Activated naive CD4-positive, alpha-beta T cell treated with anti-CD3 and anti-CD28 coated beads, Interleukin-2, amount 50 U/mL, for 16 hours (primary cell): ENCODE results near the gene TUBB3.
"Not testable (repeated sequence)": the region's sequence is repeated elsewhere in the genome, so short reads cannot be mapped to it uniquely, and the experiment has no call there.

Source experiments
- DNase-seq: peaks from one replicate; pipeline ENCODE4 v3.0.0-alpha.2; 2020

The TUBB3 gene

DNA sequence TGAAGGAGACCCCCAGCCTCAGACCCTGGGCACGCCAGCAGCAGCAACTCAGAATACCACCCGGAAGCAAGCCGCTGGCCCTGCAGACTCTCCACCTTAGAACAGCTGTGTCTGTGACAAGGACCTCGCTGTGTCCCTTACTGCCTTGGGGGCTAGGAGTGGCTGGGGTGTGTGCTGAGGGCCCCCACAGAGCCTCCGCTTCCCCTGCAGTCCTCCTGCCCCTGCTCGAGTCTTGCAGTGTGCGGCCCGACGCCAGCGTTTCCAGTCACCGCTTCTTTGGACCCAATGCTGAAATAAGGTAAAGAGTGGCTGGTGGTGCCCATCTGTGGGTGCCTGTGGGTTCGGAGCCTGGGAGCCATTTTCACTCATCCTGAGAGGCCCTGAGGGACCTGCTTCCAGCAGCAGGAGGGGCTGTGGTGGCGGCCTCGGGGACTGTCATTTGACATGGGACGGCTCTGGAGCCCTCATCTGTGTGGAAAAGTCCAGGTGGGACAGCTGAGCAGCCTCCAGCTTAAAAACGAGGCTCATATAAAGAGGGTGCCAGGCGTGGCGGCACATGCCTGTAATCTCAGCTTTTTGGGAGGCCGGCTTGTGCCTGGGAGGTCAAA is 19.1 kb upstream of the TUBB3 start:
- no peak for DNase-seq

DNA sequence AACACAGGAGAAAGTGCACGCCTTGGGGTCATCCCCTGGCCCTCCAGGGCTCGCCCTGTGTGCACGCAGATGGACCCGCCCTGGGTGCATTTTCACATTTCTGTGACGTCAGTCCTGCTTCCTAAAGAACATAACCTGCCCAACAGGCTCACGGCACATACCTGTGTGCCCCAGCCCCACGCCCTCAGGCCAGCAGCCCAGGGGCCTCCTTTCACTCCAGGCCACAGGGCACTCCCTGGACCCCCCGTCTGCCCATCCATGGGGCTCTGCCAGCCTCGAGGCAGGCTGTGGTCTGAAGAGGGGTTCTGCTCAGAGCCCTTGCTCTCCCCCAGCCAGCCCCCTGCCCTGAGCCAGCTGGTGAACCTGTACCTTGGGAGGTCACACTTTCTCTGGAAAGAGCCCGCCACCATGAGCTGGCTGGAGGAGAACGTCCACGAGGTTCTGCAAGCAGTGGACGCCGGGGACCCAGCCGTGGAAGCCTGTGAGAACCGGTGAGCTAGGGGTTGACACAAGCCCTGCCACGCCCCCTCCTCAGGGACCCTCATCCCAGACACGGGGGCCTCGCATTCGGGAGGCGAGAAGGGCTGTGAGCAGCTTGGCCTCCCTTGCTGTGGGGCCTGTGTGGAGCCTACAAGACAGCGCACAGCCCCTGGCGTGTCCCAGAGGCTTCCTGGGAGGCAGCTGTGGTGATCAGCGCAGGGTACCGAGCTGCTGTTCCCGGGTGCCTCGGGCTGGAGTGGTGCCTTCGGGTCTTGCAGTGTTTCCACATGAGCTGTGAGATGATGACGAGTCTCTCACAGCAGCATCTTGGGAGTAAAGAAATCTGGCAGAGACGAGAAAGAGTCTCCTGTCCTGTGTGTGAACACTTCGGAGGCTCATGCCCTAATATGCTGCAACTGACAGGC is 18.3 kb upstream of the TUBB3 start:
- no peak for DNase-seq

- DNase-seq = no peak
Observed at GRCh38 chr16:89905511-89906139, 17.5 kb upstream of the TUBB3 start.

- no peak for DNase-seq
Observed at GRCh38 chr16:89906140-89907025, 16.8 kb upstream of the TUBB3 start.

DNA sequence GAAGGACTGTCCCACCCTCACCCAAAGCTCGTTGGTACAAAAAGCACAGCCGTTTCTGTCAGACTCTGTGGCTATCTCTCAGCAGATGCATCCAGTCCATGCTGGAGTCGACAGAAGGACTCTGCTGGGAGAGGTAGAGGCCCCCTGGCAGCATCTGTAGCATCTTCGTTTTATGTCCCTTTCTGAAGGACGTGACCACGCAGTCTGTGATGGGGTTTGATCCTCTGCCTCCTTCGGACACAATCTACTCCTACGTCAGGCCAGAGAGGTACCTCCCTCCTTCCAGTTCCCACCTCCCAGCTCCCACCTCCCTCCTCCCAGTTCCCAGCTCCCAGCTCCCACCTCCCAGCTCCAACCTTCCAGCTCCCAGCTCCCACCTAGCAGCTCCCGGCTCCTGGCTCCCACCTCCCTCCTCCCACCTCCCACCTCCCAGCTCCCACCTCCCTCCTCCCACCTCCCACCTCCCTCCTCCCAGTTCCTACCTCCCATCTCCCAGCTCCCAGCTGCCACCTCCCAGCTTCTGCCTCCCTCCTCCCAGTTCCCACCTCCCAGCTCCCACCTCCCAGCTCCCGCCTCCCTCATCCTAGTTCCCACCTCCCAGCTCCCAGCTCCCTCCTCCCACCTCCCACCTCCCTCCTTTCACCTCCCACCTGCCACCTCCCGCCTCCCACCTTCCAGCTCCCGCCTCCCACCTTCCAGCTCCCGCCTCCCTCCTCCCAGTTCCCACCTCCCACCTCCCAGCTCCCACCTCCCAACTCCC is 15.9 kb upstream of the TUBB3 start:
- no peak for DNase-seq

- no peak for DNase-seq
Observed at GRCh38 chr16:89908236-89908635, 14.9 kb upstream of the TUBB3 start.

DNA sequence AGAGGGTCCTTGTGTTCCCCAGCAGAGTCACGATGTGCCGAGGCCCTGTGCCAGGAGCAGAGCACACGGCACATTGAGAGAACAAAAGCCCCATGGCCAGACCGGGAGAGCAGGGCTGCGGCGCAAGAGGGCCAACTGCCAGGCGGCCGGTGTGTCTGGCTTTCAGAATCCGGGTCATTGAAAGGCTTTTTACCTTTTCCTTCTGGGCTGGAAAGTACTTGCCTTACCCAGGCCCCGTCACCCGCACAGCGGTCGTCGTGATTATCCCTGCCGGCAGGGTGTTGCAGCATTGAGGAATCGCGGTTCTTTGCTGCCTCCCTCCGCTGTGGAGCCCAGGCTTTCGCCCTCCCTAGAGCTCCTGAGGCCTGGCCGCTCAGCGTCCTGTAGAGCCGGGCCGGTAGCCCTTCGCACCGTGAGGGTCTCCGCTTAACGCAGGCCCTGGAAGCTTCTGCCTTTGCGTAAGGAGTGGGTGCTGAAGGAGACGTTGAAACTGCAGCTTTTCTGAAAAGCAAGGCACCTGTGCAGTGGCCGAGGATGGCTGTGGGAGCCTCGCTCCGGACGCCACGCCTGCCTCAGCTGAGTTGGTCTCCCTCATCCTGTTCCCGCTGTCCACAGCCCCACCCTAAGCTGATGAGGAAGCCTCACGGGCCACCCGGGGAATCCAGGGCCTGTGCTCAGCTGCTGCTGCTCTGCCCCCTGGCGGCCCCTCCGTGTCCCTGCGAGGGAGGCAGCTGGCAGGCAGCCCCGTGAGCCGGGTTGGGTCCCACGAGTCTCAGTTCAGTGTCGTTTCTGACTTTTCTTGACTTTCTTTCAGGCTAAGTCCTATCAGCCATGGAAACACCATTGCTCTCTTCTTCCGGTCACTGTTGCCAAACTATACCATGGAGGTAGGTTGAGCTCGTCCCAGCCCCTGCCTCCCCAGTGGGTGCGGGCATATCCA is 13.1 kb upstream of the TUBB3 start:
- peak; percentile 74 for DNase-seq

- no peak for DNase-seq
Observed at GRCh38 chr16:89910717-89911354, 12.3 kb upstream of the TUBB3 start.

GRCh38 chr16:89911375-89911774 is 11.8 kb upstream of the TUBB3 start:
- DNase-seq = no peak

DNA sequence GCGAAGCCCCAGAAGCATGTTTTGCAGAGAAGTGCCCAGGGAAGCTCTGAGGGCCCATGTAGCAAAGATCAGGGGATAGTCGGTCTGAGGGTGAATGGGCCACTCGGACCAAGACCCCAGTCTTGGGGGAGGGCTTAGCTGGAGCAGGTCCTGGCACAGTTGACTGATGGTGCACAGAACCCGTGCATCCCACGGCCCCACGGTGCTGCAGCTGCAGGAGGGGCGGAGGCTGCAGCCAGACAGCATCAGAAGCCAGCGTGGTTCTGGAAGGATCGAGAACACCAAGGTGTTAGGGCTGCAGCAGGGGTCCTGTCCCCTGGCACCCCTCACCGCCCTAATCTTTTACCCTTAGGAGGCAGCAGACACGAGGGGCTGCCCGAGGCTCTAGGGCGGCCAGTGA is 11.0 kb upstream of the TUBB3 start:
- no peak for DNase-seq

DNA sequence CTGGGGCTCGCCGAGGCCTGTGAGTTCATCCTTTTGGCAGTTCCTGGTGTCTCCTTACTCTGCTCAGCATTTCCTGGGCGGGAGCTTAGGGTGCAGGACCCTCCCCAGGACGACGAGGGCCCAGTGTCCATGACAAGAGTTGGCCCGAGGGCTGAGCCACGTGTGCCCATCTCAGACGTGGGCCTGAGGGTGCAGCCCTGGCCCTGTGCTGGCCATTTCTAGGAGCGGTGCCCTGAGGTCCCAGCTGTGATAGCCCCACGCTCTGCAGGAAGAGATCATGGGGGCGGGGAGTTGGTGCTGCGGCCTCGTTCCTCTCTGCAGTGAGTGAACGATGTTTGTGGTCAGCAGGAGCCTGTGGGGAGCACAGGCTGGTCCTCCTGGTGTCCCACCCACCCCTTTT is 10.5 kb upstream of the TUBB3 start:
- no peak for DNase-seq

GRCh38 chr16:89913408-89914387 is 9.4 kb upstream of the TUBB3 start:
- no peak for DNase-seq

DNA sequence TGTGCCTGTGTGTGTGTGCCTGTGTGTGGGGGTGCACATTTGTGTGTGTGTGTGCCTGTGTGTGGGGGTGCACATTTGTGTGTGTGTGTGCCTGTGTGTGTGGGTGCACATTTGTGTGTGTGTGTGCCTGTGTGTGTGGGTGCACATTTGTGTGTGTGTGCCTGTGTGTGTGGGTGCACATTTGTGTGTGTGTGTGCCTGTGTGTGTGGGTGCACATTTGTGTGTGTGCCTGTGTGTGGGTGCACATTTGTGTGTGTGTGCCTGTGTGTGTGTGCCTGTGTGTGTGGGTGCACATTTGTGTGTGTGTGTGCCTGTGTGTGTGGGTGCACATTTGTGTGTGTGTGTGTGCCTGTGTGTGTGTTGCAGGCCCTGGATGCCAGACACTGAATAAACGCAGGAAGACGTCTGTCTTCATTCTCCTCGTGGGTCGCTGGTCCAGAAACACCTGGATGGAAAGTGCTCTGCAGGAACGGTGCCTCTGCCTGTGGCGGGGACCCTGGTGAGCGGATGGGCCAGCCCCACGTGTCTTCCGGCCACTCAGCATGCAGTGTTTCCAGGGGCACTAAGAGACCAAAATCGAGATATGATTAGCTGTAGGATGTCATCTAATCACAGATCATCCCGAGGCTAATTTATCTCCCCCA is 8.4 kb upstream of the TUBB3 start:
- DNase-seq = not testable (repeated sequence)

GRCh38 chr16:89915303-89916232 is 7.6 kb upstream of the TUBB3 start:
- no peak for DNase-seq

DNA sequence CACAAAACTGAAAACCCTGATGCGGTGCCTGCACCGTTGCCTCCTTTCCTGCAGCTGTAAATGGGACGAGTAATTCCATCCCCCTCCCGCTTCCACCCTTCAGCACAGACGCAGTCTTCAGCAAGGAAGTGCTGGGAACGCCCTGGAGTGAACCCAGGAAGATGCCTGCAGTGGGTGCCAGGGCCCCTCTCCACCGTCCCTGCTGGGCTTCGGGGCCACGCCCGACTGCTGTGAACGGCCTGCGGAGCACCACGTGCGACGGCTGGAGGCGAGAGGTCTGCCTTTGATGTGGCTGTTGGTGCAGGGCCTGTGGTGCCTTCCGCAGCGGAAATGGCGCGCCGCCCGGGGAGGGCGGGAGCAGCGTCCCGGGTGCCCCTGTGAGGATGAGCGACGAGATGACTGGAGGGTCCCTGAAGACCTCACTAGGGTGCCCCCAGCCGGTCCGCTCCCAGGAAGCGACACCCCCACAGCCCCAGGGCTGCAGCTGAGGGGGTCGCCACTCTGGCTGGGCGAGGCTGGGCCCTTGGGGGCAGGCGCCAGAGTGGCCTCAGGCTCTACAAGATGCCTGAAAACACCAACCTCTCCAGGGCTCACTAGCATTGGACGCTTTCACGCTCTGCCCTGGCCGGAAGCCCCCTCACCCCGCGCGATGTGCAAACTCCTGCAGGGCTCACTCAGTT is 5.2 kb upstream of the TUBB3 start:
- peak; percentile 59 for DNase-seq

DNA sequence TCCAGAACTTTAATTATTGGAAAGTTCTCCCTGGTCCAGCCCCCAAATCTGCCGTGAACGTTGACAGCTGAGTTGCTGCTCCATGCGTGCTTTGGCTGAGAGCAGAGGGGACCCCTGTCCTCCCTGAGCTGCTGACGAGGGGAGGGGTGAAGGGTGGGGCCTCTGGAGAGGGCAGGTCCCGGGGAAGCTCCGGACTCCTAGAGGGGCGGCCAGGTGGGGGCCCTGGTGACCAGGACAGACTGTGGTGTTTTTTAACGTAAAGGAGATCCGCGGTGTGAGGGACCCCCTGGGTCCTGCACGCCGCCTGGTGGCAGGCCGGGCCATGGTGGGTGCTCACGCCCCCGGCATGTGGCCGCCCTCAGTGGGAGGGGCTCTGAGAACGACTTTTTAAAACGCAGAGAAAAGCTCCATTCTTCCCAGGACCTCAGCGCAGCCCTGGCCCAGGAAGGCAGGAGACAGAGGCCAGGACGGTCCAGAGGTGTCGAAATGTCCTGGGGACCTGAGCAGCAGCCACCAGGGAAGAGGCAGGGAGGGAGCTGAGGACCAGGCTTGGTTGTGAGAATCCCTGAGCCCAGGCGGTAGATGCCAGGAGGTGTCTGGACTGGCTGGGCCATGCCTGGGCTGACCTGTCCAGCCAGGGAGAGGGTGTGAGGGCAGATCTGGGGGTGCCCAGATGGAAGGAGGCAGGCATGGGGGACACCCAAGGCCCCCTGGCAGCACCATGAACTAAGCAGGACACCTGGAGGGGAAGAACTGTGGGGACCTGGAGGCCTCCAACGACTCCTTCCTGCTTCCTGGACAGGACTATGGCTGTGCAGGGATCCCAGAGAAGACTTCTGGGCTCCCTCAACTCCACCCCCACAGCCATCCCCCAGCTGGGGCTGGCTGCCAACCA is 4.4 kb upstream of the TUBB3 start, which contains the start of gene MC1R:
Gene MC1R (plus strand): TSS at position 410 of the 895 bp plus-strand sequence. CDS start 397 bp downstream, at position 807.
- DNase-seq = peak; percentile 42
